Fibroblast of lung (primary cell): ENCODE measurements around the gene DGKE. TPM values are rescaled to one million over a fixed set of nuclear protein-coding genes. Genes with fewer than 3 reads are reported as not detected.

Source experiments
- DNase-seq, 2 donors: peaks; one replicate each; pipeline versions ENCODE4 v3.0.0 to v3.0.0-alpha.2; 2010; ENCODE audit warnings: low read depth in 2 of 2
- H2AFZ ChIP-seq: 2 replicates; pipeline ENCODE4 v1.5.1; 2012; ENCODE audit warnings: low read length, control low read depth, inconsistent platforms
- H3K27ac ChIP-seq: 2 replicates; pipeline ENCODE4 v1.5.1; 2011; ENCODE audit warnings: low read length, control low read depth; ENCODE audit not compliant: insufficient read depth
- H3K27me3 ChIP-seq: 2 replicates; pipeline ENCODE4 v1.5.1; 2011; ENCODE audit warnings: mild to moderate bottlenecking, low read length; ENCODE audit not compliant: control insufficient read depth, insufficient read depth
- H3K36me3 ChIP-seq: 2 replicates; pipeline ENCODE4 v1.5.1; 2011; ENCODE audit warnings: low read length; ENCODE audit not compliant: control insufficient read depth, insufficient read depth
- H3K4me1 ChIP-seq: 2 replicates; pipeline ENCODE4 v1.5.1; 2011; ENCODE audit warnings: low read length; ENCODE audit not compliant: control insufficient read depth, insufficient read depth; ENCODE audit errors: extremely low read depth
- H3K4me2 ChIP-seq: 2 replicates; pipeline ENCODE4 v1.5.1; 2011; ENCODE audit warnings: low read length, control low read depth; ENCODE audit not compliant: insufficient read depth; ENCODE audit errors: extremely low read depth
- H3K4me3 ChIP-seq, 4 experiments: fragments of 200-600 bp in 1 of 4; sonication (generic) in 1 of 4; replicated peaks in 1 of 4; 2 replicates each; pipeline ENCODE4 v1.5.1; 2011 to 2016; ENCODE audit warnings: low read length in 4 of 4, low read depth in 3 of 4, mild to moderate bottlenecking in 3 of 4, control low read depth in 2 of 4, inconsistent platforms in 1 of 4, mixed read lengths in 1 of 4; ENCODE audit not compliant: insufficient read depth in 1 of 4; ENCODE audit errors: control extremely low read depth in 1 of 4
- H3K79me2 ChIP-seq: 2 replicates; pipeline ENCODE4 v1.5.1; 2012; ENCODE audit warnings: mild to moderate bottlenecking, low read length, inconsistent platforms; ENCODE audit not compliant: control insufficient read depth, insufficient read depth
- H3K9ac ChIP-seq: 2 replicates; pipeline ENCODE4 v1.5.1; 2011; ENCODE audit warnings: mild to moderate bottlenecking, low read length, control low read depth; ENCODE audit not compliant: insufficient read depth
- H3K9me3 ChIP-seq: 2 replicates; pipeline ENCODE4 v1.5.1; 2012; ENCODE audit warnings: low read depth, low read length; ENCODE audit not compliant: control insufficient read depth, insufficient read depth
- H4K20me1 ChIP-seq: 2 replicates; pipeline ENCODE4 v1.5.1; 2011; ENCODE audit warnings: low read length; ENCODE audit not compliant: control insufficient read depth, insufficient read depth; ENCODE audit errors: extremely low read depth
- CTCF ChIP-seq, 2 donors: IDR thresholded peaks in 1 of 2; conservative IDR thresholded peaks in 1 of 2; 1 replicate in 1 of 2; 2 replicates in 1 of 2; pipeline ENCODE4 v1.5.1; 2011 to 2012; ENCODE audit warnings: low read length in 2 of 2, control low read depth in 1 of 2, inconsistent platforms in 1 of 2, low read depth in 1 of 2, mild to moderate bottlenecking in 1 of 2
- EZH2 ChIP-seq: IDR thresholded peaks from 2 replicates; pipeline ENCODE4 v1.5.1; 2012; ENCODE audit warnings: low read length, control low read depth, mild to moderate bottlenecking; ENCODE audit errors: missing control alignments
- polyA plus RNA-seq, 2 donors: library from polyadenylated mRNA; depleted of rRNA in 1 of 2; stranded (reverse) in 1 of 2; unstranded in 1 of 2; fragments of >200 nt; gene quantifications; 2 replicates each; pipeline ENCODE4 v1.2.1, GENCODE V29; 2011 to 2012; ENCODE audit warnings: missing spikeins in 1 of 2
- total RNA-seq: library from RNA; depleted of rRNA; stranded (reverse); fragments of >200 nt; gene quantifications from 2 replicates; pipeline ENCODE4 v1.2.1, GENCODE V29; 2014

DGKE gene
- total and polyA plus RNA-seq, 2 donors (not counting 1 experiment from before 2014, with no cell fraction given) = 2.5 to 6.4 TPM

- no peak overlapping the region for H3K4me2 ChIP-seq
- H2AFZ ChIP-seq = no peak overlapping the region
- no peak overlapping the region for H3K4me3 ChIP-seq
- H3K36me3 ChIP-seq = no peaks in the 10 kb centered on the region
- peak in 1 of 2 donors; percentile 20 for DNase-seq
- H3K27me3 ChIP-seq = no peaks in the 10 kb centered on the region
- H3K9me3 ChIP-seq = no peaks in the 10 kb centered on the region
- H3K4me1 ChIP-seq = no peaks in the 10 kb centered on the region
- TF ChIP-seq EZH2 (no peak), CTCF (conservative IDR thresholded peaks at IDR 0.05 in 1 of 2, IDR thresholded peaks at IDR 0.05 in 1 of 2; ENCODE audit: low read depth in 1 of 2, low read length in 2 of 2) (no peak)
- H3K9ac ChIP-seq = no peak overlapping the region
- H3K79me2 ChIP-seq = no peaks in the 10 kb centered on the region
- H3K27ac ChIP-seq = no peak overlapping the region
- no peaks in the 10 kb centered on the region for H4K20me1 ChIP-seq
These were observed 35.0 kb upstream of the DGKE start for GRCh38 chr17:56798916-56799315.

- no peak overlapping the region for H3K9ac ChIP-seq
- no peak overlapping the region for H3K4me2 ChIP-seq
- H3K27me3 ChIP-seq = no peaks in the 10 kb centered on the region
- no peak overlapping the region for H3K27ac ChIP-seq
- H3K36me3 ChIP-seq = no peaks in the 10 kb centered on the region
- H3K79me2 ChIP-seq = no peaks in the 10 kb centered on the region
- H3K4me3 ChIP-seq = no peak overlapping the region
- TF ChIP-seq EZH2 (no peak), CTCF (conservative IDR thresholded peaks at IDR 0.05 in 1 of 2, IDR thresholded peaks at IDR 0.05 in 1 of 2; ENCODE audit: low read depth in 1 of 2, low read length in 2 of 2) (no peak)
- no peaks in the 10 kb centered on the region for H3K9me3 ChIP-seq
- peak in 1 of 2 donors; percentile 29 for DNase-seq
- H4K20me1 ChIP-seq = no peaks in the 10 kb centered on the region
- no peak overlapping the region for H2AFZ ChIP-seq
- H3K4me1 ChIP-seq = no peaks in the 10 kb centered on the region
These were observed 32.3 kb upstream of the DGKE start for GRCh38 chr17:56801459-56802178.

GRCh38 chr17:56803071-56803470 lies 30.9 kb upstream of the DGKE start:
- H3K9ac ChIP-seq = no peak overlapping the region
- H3K27me3 ChIP-seq = no peaks in the 10 kb centered on the region
- H3K9me3 ChIP-seq = no peaks in the 10 kb centered on the region
- TF ChIP-seq CTCF (conservative IDR thresholded peaks at IDR 0.05 in 1 of 2, IDR thresholded peaks at IDR 0.05 in 1 of 2; ENCODE audit: low read depth in 1 of 2, low read length in 2 of 2) (no peak), EZH2 (no peak)
- peak in 1 of 2 donors; percentile 29 for DNase-seq
- H3K4me1 ChIP-seq = no peaks in the 10 kb centered on the region
- H4K20me1 ChIP-seq = no peaks in the 10 kb centered on the region
- H3K36me3 ChIP-seq = no peaks in the 10 kb centered on the region
- no peak overlapping the region for H3K4me2 ChIP-seq
- H3K79me2 ChIP-seq = no peaks in the 10 kb centered on the region
- H3K4me3 ChIP-seq = no peak overlapping the region
- H3K27ac ChIP-seq = no peak overlapping the region
- H2AFZ ChIP-seq = no peak overlapping the region
